ENCODE measurements around the gene RNPC3.
"Not testable (repeated sequence)": the region's sequence is repeated elsewhere in the genome, so short reads cannot be mapped to it uniquely, and the experiment has no call there.

RNPC3 gene

DNA sequence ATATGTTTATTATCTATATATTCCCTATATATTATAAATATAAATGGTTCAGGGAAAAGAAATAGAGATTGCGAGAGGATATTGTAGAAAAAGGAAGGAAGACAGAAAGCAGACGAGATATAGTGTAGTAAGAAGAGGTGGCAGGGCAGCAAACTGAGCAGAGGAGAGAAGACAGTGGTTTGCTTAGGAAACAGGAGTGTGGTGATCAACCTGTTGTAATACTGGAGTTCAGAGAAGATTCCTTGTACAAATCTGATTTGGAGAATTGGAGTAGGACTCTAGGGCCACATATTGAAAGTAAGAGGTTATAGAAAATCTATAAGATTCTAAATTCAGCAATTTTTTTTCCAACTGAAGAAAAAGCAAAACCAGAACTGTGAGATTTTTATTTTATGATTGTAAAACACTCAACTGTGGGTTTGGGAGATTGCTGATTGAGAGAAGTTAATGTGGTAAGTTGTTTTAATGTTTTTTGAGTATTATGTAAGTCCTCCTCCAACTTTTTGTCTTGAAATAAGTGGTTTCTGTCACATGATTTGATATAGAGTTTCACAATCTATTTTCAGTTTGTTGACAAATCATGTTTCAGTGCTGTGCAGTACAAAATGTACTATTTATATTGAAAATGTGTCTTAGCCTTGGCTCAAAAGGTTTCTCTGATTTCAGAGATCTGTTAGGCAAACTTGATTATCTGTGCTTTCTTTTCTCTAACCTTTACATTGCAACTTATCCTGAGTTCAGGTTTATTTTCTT lies 36.3 kb downstream of the RNPC3 start:
- no peak for DNase-seq

DNA sequence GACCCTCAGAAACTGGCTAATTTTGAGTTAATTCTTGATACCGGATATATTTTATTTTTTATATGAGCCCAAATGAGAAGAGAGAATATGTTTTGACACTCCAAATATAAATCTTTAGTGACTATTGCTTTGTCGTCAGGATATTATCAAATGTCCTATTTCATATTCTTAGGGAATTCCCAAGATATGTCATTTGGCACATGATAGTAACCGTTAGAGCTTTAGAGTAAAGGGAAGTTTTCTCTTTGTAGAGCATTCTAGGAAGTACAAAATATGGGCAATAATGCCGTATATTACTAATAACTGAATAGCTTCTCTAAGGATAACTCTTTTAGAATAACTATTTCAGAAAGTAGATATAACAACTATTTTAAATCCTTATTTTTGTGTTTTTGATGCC lies 37.6 kb downstream of the RNPC3 start:
- no peak for DNase-seq

DNA sequence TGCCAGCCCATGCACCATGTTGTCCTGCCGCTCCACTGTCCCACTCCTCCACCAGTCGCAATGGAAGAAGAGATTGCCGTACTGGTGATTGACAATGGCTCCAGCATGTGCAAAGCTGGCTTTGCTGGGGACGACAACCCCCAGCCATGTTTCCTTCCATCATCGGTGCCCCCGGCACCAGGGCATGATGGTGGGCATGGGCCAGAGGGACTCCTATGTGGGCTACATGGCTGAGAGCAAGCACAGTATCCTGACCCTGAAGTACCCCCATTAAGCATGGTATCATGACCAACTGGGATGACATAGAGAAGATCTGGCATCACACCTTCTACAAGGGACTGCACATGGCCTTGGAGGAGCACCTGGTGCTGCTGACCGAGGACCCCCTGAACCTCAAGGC lies 44.0 kb downstream of the RNPC3 start:
- no peak for DNase-seq

DNA sequence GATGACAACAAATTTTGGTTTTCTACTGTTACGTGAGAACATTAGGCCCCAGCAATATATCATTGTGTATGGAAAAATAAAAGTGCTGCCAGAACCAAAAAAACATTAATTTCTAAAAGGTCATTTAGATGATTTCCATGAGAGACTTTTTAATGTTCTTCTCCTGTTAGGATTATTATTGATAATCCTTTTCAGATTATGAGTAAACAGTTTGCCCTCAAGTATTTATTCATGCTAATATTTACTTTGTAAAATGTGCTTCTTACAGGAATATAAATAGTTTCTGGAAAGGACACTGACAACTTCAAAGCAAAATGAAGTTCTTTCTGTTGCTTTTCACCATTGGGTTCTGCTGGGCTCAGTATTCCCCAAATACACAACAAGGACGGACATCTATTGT lies 45.8 kb downstream of the RNPC3 start, which contains the start of gene AMY2B:
Gene AMY2B (plus strand): TSS at position 301 of the 400 bp plus-strand sequence. CDS start 14 bp downstream, at position 315.
- DNase-seq = not testable (repeated sequence)

DNA sequence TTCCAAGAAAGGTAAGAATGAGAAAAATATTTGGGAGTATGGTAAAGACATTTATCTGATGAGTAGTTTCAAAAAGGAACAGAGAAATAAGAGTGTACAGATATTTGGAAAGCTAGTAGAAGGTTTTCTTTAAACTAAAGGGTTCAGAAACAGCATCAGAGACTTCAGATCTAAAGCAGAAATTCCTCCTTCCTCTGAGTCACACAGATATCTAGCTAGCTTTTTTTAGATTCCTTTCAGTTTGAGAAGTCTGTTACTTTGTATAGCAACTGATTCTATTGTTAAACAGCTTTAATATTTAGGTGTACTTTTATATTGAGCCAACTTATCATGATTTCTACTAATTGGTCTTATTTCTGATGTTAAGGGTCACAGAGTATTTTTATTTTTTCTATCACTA lies 50.6 kb downstream of the RNPC3 start:
- DNase-seq = no peak

DNA sequence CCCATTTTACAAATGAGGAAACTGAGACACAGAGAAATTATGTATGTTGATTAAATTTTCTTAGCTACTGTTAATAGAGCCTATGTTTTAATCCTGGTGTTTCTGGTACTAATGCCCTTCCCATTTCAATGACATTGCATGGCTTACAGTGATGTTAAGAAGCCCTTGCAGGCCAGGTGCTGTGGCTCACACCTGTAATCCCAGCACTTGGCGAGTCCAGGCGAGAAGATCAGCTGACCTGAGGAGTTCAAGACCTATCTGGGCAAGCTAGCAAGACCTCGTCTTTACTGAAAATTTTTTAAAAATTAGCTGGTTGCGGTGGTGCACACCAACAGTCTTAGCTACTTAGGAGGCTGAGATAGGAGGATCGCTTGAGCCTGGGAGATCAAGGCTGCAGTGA lies 51.3 kb downstream of the RNPC3 start:
- DNase-seq = not testable (repeated sequence)

DNA sequence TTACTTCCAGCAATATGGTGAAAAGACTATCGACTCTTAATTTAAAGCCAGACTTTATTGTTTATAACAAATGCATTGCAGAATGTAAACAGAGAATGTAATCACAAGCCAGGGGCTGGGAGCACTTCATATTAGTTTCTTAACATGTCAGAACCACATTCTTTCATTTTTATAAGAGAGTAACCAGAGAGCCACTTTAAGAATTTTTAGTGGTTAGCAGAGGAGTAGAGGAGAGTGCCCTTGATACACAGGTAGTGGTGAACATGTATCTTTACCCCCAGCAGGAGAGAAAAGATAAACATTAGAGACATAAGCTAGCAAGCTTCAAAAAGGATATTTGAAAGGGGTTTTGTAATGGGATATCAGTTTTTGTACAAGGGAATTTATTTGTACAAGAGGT lies 57.0 kb downstream of the RNPC3 start:
- DNase-seq = no peak

DNA sequence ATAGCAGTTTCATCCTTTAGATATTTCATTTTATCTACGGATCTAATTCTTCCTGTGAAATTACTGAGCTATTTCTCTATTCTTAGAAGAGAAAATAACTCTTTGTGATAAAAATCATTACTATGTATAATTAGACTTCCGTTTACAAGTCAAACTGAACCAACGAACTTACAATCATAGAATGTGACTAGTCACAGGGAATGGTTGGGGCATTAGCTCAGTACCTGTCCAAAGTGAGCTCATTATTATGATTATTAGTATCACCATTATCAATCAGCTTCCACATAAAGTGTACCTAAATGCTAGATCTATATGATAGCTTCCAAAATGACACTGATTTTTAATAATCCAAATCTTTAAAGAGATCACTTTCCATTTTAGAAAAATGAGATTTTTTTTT lies 58.4 kb downstream of the RNPC3 start:
- no peak for DNase-seq

DNA sequence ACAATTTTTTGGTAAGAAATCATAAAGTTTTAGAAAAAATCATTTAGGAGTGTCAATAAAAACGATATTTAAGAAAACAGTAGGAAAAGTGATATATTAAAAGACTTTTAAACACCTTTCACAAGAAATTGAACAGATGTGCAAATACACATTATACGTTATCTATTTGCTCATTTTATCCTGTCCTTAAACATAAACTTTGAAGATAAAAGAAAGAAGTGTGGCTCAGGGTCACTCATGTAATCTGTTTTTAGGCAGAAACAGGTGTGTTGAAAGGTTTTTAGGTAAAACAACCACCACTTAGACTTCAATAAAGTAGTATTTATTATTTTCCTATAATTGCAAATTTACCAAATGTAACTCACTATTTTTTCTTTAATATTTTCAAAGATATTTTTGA lies 59.0 kb downstream of the RNPC3 start:
- no peak for DNase-seq

DNA sequence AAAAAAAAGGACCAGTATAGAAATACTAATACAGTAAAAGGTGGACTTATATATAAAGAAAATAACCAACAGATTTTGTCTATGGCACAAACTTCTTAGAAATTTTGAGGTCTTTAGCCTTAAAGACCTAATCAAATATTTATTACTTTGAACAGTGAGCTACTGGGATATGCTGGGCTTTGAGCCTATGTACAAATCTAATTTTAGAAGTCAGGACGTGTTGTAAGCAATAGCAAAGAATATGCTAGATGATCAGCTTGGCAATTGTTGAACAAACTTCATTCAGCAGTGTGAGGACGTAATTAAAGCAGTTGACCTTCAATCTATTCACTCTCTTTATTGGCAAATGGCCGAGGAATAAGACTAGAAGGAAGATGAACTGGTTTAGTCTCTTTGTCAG lies 77.2 kb downstream of the RNPC3 start:
- not testable (repeated sequence) for DNase-seq

Data from activated CD4-positive, alpha-beta T cell treated with anti-CD3 and anti-CD28 coated beads for 1 hour (primary cell).